Glomerular visceral epithelial cell (primary cell): ENCODE measurements around the gene PSPH.

Experiments
- DNase-seq: peaks from one replicate; pipeline ENCODE4 v3.0.0-alpha.2; 2016; ENCODE audit errors: extremely low spot score

Gene PSPH

DNA sequence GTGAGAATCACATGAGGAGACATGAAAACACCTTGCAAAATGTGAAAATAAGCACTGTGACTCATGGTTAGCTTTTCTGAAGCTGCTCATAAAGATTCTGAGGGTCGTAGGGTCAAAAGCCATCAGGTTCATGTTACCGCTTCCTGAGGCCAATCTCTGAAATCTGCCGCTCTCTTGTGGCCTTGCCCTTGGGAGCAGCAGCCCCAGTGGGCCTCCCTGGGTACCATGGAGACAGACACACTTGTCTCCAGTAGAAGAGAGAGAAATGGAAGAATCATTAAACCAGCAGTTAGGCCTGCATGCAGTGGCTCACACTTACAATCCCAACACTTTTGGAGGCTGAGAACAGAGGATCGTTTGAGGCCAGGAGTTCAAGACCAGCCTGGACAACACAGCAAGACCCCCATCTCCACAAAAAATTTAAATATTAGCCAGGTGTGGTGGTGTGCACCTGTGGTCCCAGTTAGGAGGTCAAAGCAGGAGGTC, 44.0 kb downstream of the PSPH start:
- no peak for DNase-seq

DNA sequence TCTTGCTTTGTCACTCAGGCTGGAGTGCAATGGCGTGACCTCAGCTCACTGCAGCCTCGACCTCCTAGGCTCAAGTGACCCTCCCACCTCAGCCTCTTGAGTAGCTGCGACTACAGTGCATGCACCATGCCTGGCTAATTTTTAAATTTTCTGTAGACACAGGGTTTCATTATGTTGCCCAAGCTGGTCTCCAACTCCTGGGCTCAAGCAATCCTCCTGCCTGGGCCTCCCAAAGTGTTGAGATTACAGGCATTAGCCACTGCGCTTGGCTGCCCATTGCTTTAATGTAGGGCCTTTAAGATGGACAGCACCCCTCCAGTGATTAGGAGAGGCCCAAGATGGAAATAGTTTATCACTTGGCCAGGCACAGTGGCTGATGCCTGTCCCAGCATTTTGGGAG, 47.5 kb downstream of the PSPH start:
- DNase-seq: no peak

DNA sequence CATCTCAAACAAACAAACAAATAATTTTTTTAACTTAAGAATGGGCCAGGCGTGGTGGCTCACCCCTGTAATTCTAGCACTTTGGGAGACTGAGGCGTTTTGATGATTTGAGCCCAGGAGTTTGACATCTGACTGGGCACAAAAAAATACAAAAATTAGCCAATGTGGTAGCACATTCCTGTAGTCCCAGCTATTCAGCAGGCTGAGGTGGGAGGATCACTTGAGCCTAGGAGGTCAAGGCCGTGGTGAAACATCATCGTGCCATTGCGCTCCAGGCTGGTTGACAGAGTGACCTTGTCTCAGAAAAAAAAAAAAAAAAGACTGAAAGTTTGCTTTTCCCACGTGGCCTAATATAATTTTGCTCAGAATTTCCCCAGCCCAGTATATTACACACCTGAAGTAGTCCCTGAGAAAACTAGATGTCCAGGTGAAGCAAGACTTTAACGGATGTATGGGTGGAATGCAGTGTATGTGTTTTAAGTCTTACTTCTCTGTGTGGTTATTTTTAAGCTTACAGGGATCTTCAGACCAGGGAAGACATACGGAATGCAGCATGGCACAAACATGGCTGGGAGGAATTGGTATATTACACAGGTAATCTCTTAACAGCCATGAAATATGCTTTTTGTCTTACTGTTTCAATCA, 54.3 kb downstream of the PSPH start:
- DNase-seq: no peak

GRCh38 chr7:55992346-55992745, 58.9 kb downstream of the PSPH start:
- DNase-seq: no peak

DNA sequence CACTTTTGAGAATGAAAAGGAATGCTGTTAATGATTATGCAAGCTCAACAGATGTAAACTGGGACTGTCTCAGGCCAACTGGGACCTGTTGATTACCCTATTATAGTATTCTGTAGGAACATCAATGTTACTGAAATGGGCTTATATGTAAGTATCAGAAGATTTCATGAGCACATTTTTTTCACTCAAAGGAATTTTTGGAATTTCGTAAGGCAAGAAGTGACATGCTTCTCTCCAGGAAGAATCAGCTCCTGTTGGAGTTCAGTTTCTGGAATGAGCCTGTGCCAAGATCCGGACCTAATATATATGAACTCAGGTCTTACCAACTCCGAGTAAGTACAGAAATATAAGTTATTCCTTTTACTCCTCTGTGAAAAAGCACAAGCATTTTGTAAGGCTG, 67.7 kb downstream of the PSPH start:
- DNase-seq: no peak

DNA sequence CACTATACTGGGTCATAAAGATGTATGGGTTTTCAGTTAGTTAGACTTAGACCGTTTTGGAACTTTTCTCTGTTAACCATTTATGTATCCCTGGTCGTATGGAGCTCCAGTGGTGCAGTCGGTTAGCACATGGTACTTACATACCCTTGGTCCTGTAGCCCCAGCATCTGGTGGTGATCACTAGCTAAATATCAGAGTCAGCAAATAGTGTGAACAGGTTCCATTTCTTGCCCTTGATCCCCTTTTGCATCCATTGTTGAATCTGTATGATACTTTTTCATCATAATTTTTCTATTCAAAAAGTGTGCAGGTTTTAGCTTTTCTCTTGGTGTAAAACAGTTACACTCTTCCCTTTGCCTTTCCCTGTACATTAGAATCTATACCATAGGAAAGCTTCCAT, 71.0 kb downstream of the PSPH start:
- DNase-seq: no peak

- DNase-seq: peak; percentile 87
Observed at GRCh38 chr7:55977831-55978230, 73.4 kb downstream of the PSPH start.

- DNase-seq: no peak
Observed at GRCh38 chr7:55975988-55976633, 75.1 kb downstream of the PSPH start.

DNA sequence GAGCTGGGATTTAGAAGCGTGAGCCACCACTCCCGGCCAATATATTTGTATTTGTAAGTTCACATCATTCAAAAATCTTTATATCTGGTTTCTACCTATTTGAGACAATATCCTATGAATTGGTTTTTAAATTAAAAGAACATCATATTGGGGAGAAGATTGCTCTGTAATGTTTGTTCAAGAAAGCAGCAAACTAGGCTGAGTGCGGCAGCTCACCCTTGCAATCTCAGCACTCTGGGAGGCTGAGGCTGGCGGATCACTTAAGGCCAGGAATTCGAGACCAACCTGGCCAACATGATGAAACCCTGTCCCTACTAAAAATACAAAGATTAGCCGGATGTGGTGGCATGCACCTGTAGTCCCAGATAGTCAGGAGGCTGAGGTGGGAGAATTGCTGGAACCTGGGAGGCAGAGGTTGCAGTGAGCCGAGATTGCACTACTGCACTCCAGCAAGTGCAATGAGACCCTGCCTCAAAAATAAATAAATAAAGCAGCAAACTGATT, 77.4 kb downstream of the PSPH start:
- DNase-seq: no peak

GRCh38 chr7:55970978-55971377, 80.3 kb downstream of the PSPH start:
- no peak for DNase-seq

DNA sequence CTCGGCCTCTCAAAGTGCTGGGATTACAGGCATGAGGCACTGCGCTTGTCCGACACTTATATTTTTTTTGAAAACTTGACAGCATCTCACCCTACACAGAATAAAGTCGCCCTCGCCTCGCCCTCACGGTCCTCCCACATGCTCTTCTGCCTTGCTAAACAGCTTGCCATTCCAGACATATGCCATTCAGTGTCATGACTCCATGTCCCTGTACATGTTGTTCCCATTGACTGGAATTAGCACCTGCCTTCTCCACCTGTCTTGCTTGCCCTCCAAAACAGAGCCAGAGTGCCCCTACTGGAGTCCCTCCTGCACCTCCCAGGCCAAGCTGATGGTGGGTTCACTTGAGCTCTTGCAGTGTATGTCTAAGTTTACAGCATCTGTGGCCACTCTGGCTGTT, 80.7 kb downstream of the PSPH start:
- no peak for DNase-seq

GRCh38 chr7:55969391-55969790, 81.9 kb downstream of the PSPH start:
- DNase-seq: no peak

DNA sequence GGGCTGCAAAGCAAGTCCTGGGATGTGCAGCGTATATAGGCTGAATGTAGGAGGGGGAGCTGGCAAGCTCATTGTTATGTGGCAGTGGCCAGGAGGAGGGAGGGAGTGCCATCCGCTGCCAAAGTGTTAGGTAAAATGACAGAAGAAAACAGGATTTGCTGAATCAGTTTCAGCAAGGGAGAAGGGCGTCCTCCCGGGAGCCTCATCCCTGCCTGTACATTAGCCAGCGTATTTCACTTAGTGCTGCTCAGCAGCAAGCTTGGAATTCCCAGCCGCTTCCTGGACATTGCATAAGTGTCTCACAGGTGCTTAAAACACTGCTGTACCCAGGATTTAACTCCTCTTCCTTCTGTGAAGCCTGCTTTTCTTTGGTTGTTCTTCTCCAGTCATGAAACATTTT, 84.4 kb downstream of the PSPH start:
- DNase-seq: no peak

GRCh38 chr7:55965805-55966421, 85.3 kb downstream of the PSPH start:
- no peak for DNase-seq

GRCh38 chr7:55965100-55965470, 86.2 kb downstream of the PSPH start:
- DNase-seq: no peak

- peak; percentile 81 for DNase-seq
Observed at GRCh38 chr7:55964261-55965099, 86.8 kb downstream of the PSPH start, which contains the start of gene NIPSNAP2. Gene NIPSNAP2 (plus strand): TSS chr7:55964585. CDS start chr7:55964610, 25 bp downstream.

GRCh38 chr7:55963584-55964168, 87.6 kb downstream of the PSPH start:
- no peak for DNase-seq

- DNase-seq: no peak
Observed at GRCh38 chr7:55962014-55962413, 89.2 kb downstream of the PSPH start.
